SK-N-SH treated with all-trans-retinoic acid at 6 μM for 48 hours (cell line): ENCODE data around the gene INPP5E.

Experiments used
- CSDC2 ChIP-seq: fragments of 250-450 bp; sonication (Bioruptor Pico); IDR thresholded peaks from 2 replicates; pipeline ENCODE4 v1.5.0; 2020; ENCODE audit warnings: mild to moderate bottlenecking, moderate library complexity
- TCF4 ChIP-seq: fragments of 250-450 bp; sonication (Bioruptor Pico); IDR thresholded peaks from 2 replicates; pipeline ENCODE4 v1.8.0; 2021; ENCODE audit warnings: mild to moderate bottlenecking, moderate library complexity, borderline replicate concordance
- TOX ChIP-seq: fragments of 250-450 bp; sonication (Bioruptor Pico); IDR thresholded peaks from 2 replicates; pipeline ENCODE4 v1.8.0; 2021; ENCODE audit warnings: mild to moderate bottlenecking, moderate library complexity, borderline replicate concordance
- ZFP3 ChIP-seq: fragments of 250-450 bp; sonication (Bioruptor Pico); IDR thresholded peaks from 2 replicates; pipeline ENCODE4 v1.5.0; 2020; ENCODE audit warnings: mild to moderate bottlenecking, moderate library complexity
- TF ChIP-seq, protein P1 (sequence below): fragments of 250-450 bp; sonication (Bioruptor Pico); IDR thresholded peaks from 2 replicates; pipeline ENCODE4 v1.8.0; 2020; ENCODE audit warnings: mild to moderate bottlenecking, moderate library complexity, borderline replicate concordance

DNA sequence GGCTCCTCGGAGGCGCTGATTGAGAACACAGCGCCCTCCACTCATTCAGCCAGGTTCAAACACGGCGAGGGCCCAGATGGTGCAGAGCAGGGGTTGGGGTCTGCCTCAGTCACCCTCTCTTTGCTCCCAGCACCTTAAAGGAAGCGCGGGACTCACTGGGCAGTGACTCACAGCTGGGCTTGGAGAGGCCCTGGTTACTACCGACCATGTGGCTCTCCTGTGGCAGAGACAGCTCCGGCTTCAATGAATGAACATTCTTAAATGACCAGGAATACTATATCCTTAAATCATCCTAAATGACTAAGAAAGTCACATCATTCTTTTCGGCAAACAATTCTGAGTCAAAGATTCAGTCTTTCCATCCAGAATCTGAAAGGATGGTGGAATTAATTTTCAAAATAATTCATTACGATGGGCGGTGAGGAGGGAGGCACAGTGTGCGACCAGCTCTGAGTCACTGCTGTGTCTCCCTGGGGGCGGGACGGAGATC is 1.6 kb upstream of the INPP5E start:
- no peak for TF ChIP-seq TCF4 (CRISPR knock-in tag)
- no peak for TF ChIP-seq ZFP3
- TF ChIP-seq CSDC2 (CRISPR knock-in tag): no peak
- TF ChIP-seq, protein P1, sequence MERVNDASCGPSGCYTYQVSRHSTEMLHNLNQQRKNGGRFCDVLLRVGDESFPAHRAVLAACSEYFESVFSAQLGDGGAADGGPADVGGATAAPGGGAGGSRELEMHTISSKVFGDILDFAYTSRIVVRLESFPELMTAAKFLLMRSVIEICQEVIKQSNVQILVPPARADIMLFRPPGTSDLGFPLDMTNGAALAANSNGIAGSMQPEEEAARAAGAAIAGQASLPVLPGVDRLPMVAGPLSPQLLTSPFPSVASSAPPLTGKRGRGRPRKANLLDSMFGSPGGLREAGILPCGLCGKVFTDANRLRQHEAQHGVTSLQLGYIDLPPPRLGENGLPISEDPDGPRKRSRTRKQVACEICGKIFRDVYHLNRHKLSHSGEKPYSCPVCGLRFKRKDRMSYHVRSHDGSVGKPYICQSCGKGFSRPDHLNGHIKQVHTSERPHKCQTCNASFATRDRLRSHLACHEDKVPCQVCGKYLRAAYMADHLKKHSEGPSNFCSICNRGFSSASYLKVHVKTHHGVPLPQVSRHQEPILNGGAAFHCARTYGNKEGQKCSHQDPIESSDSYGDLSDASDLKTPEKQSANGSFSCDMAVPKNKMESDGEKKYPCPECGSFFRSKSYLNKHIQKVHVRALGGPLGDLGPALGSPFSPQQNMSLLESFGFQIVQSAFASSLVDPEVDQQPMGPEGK (CRISPR knock-in tag): no peak
- no peak for TF ChIP-seq TOX (CRISPR knock-in tag)
